Activated naive CD8-positive, alpha-beta T cell treated with anti-CD3 and anti-CD28 coated beads, Interleukin-2, amount 50 U/mL, for 24 hours (primary cell): ENCODE results near the gene FAM210B.
"Not testable (repeated sequence)": the region's sequence is repeated elsewhere in the genome, so short reads cannot be mapped to it uniquely, and the experiment has no call there.

ENCODE experiments used
- ATAC-seq: fragments of 150-1000 bp; cut with Tn5 transposase; one replicate; pipeline ENCODE4 v1.10.0; 2021
- DNase-seq: peaks from one replicate; pipeline ENCODE4 v3.0.0; 2021
- H3K27ac Mint-ChIP-seq: one replicate; pipeline ENCODE4 v1.8.0; 2021; ENCODE audit warnings: mild to moderate bottlenecking, mixed read lengths
- H3K27me3 Mint-ChIP-seq: one replicate; pipeline ENCODE4 v1.8.0; 2021; ENCODE audit warnings: mixed read lengths
- H3K36me3 Mint-ChIP-seq: one replicate; pipeline ENCODE4 v1.8.0; 2021; ENCODE audit warnings: low read depth, mixed read lengths
- H3K4me1 Mint-ChIP-seq: one replicate; pipeline ENCODE4 v1.8.0; 2021; ENCODE audit warnings: mixed read lengths
- H3K4me3 Mint-ChIP-seq: one replicate; pipeline ENCODE4 v1.8.0; 2021; ENCODE audit warnings: mild to moderate bottlenecking, moderate library complexity, mixed read lengths
- H3K9me3 Mint-ChIP-seq: one replicate; pipeline ENCODE4 v1.8.0; 2021; ENCODE audit warnings: mixed read lengths

Gene FAM210B

GRCh38 chr20:56358600-56359211, at the start of gene FAM210B:
FAM210B (plus strand) TSS chr20:56358974; CDS start chr20:56359006, 32 bp downstream.
- ATAC-seq (peak; percentile 98), DNase-seq (peak; percentile 84)
- no peaks in the 10 kb centered on the region for H3K9me3 Mint-ChIP-seq
- peak within 1 kb of the TSS; percentile 35 for H3K27ac Mint-ChIP-seq
- H3K4me3 Mint-ChIP-seq = peak within 1 kb of the TSS; percentile 81
- peaks cover 18% of the 10 kb centered on the region for H3K4me1 Mint-ChIP-seq
- H3K36me3 Mint-ChIP-seq = no peaks in the 10 kb centered on the region
- no peaks in the 10 kb centered on the region for H3K27me3 Mint-ChIP-seq

GRCh38 chr20:56316051-56316450, 42.7 kb upstream of the FAM210B start:
- DNase-seq = no peak
- Mint-ChIP-seq H3K36me3 (no peaks in the 10 kb centered on the region), H3K4me3 (no peak overlapping the region), H3K4me1 (no peaks in the 10 kb centered on the region), H3K9me3 (peaks cover 3% of the 10 kb centered on the region), H3K27ac (no peak overlapping the region), H3K27me3 (peaks cover 13% of the 10 kb centered on the region)
- no peak for ATAC-seq

- H3K27me3 Mint-ChIP-seq = peaks cover 14% of the 10 kb centered on the region
- H3K9me3 Mint-ChIP-seq = peaks cover 3% of the 10 kb centered on the region
- ATAC-seq = no peak
- H3K4me3 Mint-ChIP-seq = no peak overlapping the region
- no peaks in the 10 kb centered on the region for H3K36me3 Mint-ChIP-seq
- DNase-seq = no peak
- H3K4me1 Mint-ChIP-seq = no peaks in the 10 kb centered on the region
- no peak overlapping the region for H3K27ac Mint-ChIP-seq
These were observed 42.3 kb upstream of the FAM210B start for GRCh38 chr20:56316483-56316882.

DNA sequence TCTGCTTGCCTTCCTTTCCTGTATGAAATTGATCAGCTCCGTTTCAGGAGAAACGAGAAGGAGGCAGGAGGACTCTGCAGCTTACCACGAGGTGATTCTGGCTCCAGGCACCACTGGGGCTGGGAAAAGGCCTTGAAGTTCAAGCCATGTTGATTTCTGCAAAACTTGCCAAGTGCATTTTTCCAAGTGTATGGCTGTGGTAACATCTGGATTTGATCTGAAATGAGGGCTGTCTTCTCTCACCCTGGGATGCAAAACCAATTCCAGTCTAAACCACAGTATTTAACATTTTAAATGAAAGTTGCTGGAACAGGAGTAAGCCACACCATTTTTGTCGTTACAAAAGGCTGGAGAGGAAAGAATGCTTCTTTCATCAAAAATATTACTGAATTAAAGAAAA, 36.1 kb upstream of the FAM210B start:
- no peak overlapping the region for H3K27ac Mint-ChIP-seq

GRCh38 chr20:56323206-56323605, 35.6 kb upstream of the FAM210B start:
- no peaks in the 10 kb centered on the region for H3K4me1 Mint-ChIP-seq
- H3K4me3 Mint-ChIP-seq = no peak overlapping the region
- no peak for ATAC-seq
- DNase-seq = no peak
- peaks cover 13% of the 10 kb centered on the region for H3K27me3 Mint-ChIP-seq
- no peaks in the 10 kb centered on the region for H3K9me3 Mint-ChIP-seq
- H3K27ac Mint-ChIP-seq = no peak overlapping the region
- no peaks in the 10 kb centered on the region for H3K36me3 Mint-ChIP-seq

More for the DNA sequence above, 36.1 kb upstream of the FAM210B start:
- no peak overlapping the region for H3K4me3 Mint-ChIP-seq
- no peaks in the 10 kb centered on the region for H3K36me3 Mint-ChIP-seq
- H3K27me3 Mint-ChIP-seq = peaks cover 13% of the 10 kb centered on the region
- no peaks in the 10 kb centered on the region for H3K4me1 Mint-ChIP-seq
- ATAC-seq = no peak
- no peaks in the 10 kb centered on the region for H3K9me3 Mint-ChIP-seq
- DNase-seq = no peak

DNA sequence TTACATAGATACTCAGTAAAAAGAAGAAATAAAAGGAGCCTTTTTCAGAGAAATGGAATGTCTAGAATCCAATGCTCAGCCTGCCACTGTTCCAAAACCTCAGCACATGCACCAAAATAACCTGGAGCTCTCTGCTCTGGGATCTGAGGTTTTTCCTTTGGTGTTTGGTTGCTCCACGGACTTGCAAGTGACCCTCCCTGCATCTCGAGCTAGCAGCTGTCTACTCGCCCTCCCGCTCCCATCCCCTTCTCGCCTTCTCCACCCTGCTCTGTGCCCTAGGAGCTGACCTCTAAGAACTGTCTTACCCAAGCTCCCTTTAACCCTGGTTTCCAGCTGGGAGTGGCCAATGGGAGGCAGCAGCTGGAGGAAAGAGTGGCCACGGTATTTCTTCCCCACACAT, 35.1 kb upstream of the FAM210B start:
- no peak overlapping the region for H3K4me3 Mint-ChIP-seq
- H3K36me3 Mint-ChIP-seq = no peaks in the 10 kb centered on the region
- no peak for ATAC-seq
- no peak overlapping the region for H3K27ac Mint-ChIP-seq
- peaks cover 13% of the 10 kb centered on the region for H3K27me3 Mint-ChIP-seq
- DNase-seq = no peak
- H3K4me1 Mint-ChIP-seq = no peaks in the 10 kb centered on the region
- H3K9me3 Mint-ChIP-seq = no peaks in the 10 kb centered on the region

DNA sequence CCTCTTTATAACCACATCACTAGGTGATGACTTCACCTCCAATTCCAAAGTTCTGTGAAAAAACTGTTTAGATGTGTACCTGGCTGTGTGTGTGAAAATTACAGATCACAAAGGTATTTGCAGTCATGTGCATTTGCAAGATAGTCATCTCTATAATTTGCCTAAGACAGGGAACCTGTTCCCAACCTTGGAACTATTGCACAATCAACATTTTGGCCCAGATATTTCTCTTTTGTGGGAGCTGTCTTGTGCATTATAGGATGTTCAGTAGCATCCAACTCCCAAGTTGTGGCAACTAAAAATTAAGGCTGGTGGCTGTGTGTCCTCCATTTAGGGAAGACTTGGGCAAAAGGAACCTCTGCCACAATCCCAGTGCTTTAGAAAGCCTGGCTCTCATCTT, 34.0 kb upstream of the FAM210B start:
- DNase-seq (no peak), ATAC-seq (no peak)
- H3K27me3 Mint-ChIP-seq = peaks cover 7% of the 10 kb centered on the region
- H3K36me3 Mint-ChIP-seq = no peaks in the 10 kb centered on the region
- H3K4me3 Mint-ChIP-seq = no peak overlapping the region
- H3K9me3 Mint-ChIP-seq = no peaks in the 10 kb centered on the region
- H3K27ac Mint-ChIP-seq = no peak overlapping the region
- no peaks in the 10 kb centered on the region for H3K4me1 Mint-ChIP-seq

GRCh38 chr20:56328861-56329260, 29.9 kb upstream of the FAM210B start:
- Mint-ChIP-seq H3K9me3 (no peaks in the 10 kb centered on the region), H3K27me3 (peaks cover 10% of the 10 kb centered on the region), H3K4me1 (no peaks in the 10 kb centered on the region), H3K36me3 (no peaks in the 10 kb centered on the region), H3K4me3 (no peak overlapping the region), H3K27ac (no peak overlapping the region)
- DNase-seq (peak; percentile 5), ATAC-seq (no peak)

GRCh38 chr20:56336709-56337108, 22.1 kb upstream of the FAM210B start:
- H3K9me3 Mint-ChIP-seq, H3K4me3 Mint-ChIP-seq, DNase-seq, H3K27ac Mint-ChIP-seq, ATAC-seq, H3K4me1 Mint-ChIP-seq, H3K36me3 Mint-ChIP-seq: not testable (repeated sequence)
- peaks cover 30% of the 10 kb centered on the region for H3K27me3 Mint-ChIP-seq

DNA sequence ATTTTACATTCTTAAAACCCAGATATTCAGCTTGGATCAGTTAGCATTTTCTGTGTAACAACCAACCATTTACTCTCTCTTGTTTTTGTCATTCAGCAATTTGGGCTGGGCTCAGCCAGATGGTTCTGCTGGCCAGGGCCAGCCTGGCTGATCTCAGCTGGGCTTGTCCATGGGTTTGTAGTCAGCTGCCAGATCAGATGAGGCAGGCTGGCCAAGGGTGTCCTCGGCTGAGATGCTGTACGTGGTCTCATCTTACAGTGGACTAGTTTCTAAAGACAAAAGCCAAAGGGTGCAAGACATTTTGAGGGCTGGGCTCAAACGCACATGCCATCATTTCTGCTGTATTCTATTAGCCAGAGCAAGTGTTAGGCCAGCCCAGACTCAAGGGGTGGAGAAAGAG, 16.0 kb upstream of the FAM210B start:
- ATAC-seq = no peak
- no peaks in the 10 kb centered on the region for H3K4me1 Mint-ChIP-seq
- no peak overlapping the region for H3K4me3 Mint-ChIP-seq
- DNase-seq = no peak
- H3K36me3 Mint-ChIP-seq = no peaks in the 10 kb centered on the region
- no peaks in the 10 kb centered on the region for H3K9me3 Mint-ChIP-seq
- H3K27ac Mint-ChIP-seq = no peak overlapping the region
- peaks cover 60% of the 10 kb centered on the region for H3K27me3 Mint-ChIP-seq

GRCh38 chr20:56343861-56344381, 14.9 kb upstream of the FAM210B start:
- peak; percentile 63 for DNase-seq
- H3K27ac Mint-ChIP-seq = no peak overlapping the region
- no peaks in the 10 kb centered on the region for H3K9me3 Mint-ChIP-seq
- peak; percentile 75 for ATAC-seq
- H3K36me3 Mint-ChIP-seq = no peaks in the 10 kb centered on the region
- H3K4me3 Mint-ChIP-seq = no peak overlapping the region
- H3K4me1 Mint-ChIP-seq = no peaks in the 10 kb centered on the region
- H3K27me3 Mint-ChIP-seq = peaks cover 62% of the 10 kb centered on the region

DNA sequence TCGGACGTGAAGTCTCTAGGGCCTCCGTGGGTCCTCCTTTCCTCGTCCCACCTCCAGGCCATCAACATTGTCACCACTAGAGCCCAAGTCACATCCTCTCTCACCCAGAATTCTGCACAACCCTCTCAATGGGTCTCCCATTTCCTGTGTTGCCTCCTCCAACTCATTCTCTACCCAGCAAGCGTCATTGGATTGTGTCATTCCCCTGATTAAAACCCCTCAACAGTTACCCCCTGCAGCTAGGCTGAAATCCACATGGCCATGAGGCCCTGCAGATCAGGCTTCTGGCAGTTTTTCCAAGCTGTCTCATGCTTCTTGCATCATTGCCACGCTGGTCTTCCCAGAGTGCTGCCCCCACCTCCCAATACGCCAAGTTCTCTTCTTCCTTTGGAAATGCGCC, 12.9 kb upstream of the FAM210B start:
- Mint-ChIP-seq H3K36me3 (no peaks in the 10 kb centered on the region), H3K9me3 (no peaks in the 10 kb centered on the region), H3K27ac (no peak overlapping the region), H3K27me3 (peaks cover 59% of the 10 kb centered on the region), H3K4me1 (no peaks in the 10 kb centered on the region), H3K4me3 (no peak overlapping the region)
- DNase-seq = no peak
- no peak for ATAC-seq

- Mint-ChIP-seq H3K27me3 (peaks cover 52% of the 10 kb centered on the region), H3K27ac (no peak overlapping the region), H3K9me3 (no peaks in the 10 kb centered on the region), H3K4me1 (no peaks in the 10 kb centered on the region), H3K36me3 (no peaks in the 10 kb centered on the region), H3K4me3 (no peak overlapping the region)
- DNase-seq (no peak), ATAC-seq (no peak)
These were observed 11.0 kb upstream of the FAM210B start for GRCh38 chr20:56347628-56348304.

DNA sequence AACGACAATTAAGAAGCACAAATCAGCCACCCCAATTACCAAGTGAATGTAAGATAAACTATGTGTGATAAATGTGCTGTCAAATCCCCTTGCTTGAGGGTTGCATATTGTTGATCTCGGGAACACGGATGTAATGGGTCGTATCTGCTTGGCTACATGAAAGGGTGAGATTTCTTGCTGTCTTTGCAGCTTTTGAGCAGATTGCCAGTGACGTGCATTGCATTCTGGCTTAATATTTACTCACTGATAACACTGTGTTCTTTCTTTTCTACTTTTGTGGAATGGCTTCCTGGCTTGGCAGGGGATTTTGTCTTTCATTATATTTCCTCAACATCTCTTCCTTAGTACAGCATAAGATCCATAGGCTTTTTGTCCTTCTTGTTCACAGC, 10.5 kb upstream of the FAM210B start:
- Mint-ChIP-seq H3K9me3 (no peaks in the 10 kb centered on the region), H3K4me3 (no peak overlapping the region), H3K36me3 (no peaks in the 10 kb centered on the region), H3K27ac (no peak overlapping the region), H3K4me1 (no peaks in the 10 kb centered on the region), H3K27me3 (peaks cover 47% of the 10 kb centered on the region)
- DNase-seq (no peak), ATAC-seq (no peak)

DNA sequence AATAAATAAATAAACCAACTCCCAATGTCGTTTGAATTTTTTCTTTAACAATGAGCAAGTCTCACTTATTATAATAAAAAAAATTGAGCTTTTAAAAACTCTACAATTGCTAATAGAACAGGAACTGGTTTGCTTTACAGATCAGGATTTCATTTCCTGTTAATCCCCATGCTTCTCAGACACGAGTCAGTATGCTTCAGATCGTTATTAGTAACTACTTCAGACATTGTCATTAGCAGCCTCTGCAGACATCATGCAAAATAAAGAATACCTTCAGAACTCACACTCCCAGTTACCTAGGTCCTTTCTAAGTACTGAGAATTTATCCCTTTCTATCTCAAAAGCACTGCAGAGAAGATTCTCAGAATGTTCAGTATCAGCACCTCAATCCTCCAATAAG, 10.0 kb upstream of the FAM210B start:
- no peaks in the 10 kb centered on the region for H3K9me3 Mint-ChIP-seq
- H3K36me3 Mint-ChIP-seq = no peaks in the 10 kb centered on the region
- H3K4me1 Mint-ChIP-seq = no peaks in the 10 kb centered on the region
- H3K27ac Mint-ChIP-seq = no peak overlapping the region
- DNase-seq (no peak), ATAC-seq (no peak)
- H3K4me3 Mint-ChIP-seq = no peak overlapping the region
- peaks cover 45% of the 10 kb centered on the region for H3K27me3 Mint-ChIP-seq
